Skeletal muscle tissue (tissue), 4 donors: ENCODE data around the gene SLC22A2. TPM values are rescaled to one million over a fixed set of nuclear protein-coding genes. Genes with fewer than 3 reads are reported as not detected.

ENCODE experiments used
- H3K27ac ChIP-seq: one replicate; pipeline ENCODE4 v1.7.0; 2013; ENCODE audit warnings: mild to moderate bottlenecking, low read depth, low read length, inconsistent platforms
- H3K27me3 ChIP-seq, 3 donors: one replicate each; pipeline ENCODE4 v1.7.0; 2013; ENCODE audit warnings: low read length in 3 of 3; ENCODE audit not compliant: control insufficient read depth in 3 of 3, insufficient read depth in 3 of 3
- H3K36me3 ChIP-seq, 3 donors: one replicate each; pipeline ENCODE4 v1.7.0; 2013; ENCODE audit warnings: low read length in 3 of 3; ENCODE audit not compliant: control insufficient read depth in 3 of 3, insufficient read depth in 3 of 3
- H3K4me1 ChIP-seq, 3 donors: one replicate each; pipeline ENCODE4 v1.7.0; 2013; ENCODE audit warnings: low read length in 3 of 3, mild to moderate bottlenecking in 3 of 3; ENCODE audit not compliant: control insufficient read depth in 3 of 3, insufficient read depth in 3 of 3
- H3K4me3 ChIP-seq, 3 donors: one replicate each; pipeline ENCODE4 v1.7.0; 2013; ENCODE audit warnings: low read length in 3 of 3
- H3K9ac ChIP-seq, 3 donors: one replicate each; pipeline ENCODE4 v1.7.0; 2013; ENCODE audit warnings: low read length in 3 of 3, mild to moderate bottlenecking in 3 of 3, moderate library complexity in 2 of 3, low read depth in 1 of 3
- H3K9me3 ChIP-seq, 3 donors: one replicate each; pipeline ENCODE4 v1.7.0; 2013; ENCODE audit warnings: low read length in 3 of 3; ENCODE audit not compliant: control insufficient read depth in 3 of 3
- total RNA-seq: library from RNA; depleted of rRNA; stranded (reverse); fragments of >200 nt; gene quantifications from one replicate; pipeline ENCODE4 v1.2.3, GENCODE V29; 2014
- donor health status: Osteomylitis.

SLC22A2 gene
- total RNA-seq, 1 donor from 2014 or later: not detected

DNA sequence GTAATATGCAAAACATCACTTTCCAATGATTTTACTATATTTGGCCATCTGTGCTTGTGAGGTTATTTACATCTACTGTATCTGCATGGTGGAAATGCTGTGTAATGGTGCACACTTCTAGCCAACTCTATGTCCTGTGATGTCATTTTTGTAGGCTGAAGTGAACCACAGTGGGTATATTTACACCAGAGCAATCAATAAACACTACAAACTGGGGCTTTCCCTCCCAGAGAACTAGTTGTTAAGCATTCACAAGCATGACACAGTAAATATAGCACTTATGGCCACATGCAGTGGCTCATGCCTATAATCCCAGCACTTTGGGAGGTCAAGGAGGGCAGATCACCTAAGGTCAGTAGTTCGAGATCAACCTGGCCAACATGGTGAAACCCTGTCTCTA lies 4.9 kb downstream of the SLC22A2 start:
- no peak overlapping the region for H3K4me3 ChIP-seq
- no peak overlapping the region for H3K9ac ChIP-seq
- no peak overlapping the region for H3K27ac ChIP-seq
- no peaks in the 10 kb centered on the region for H3K36me3 ChIP-seq
- no peaks in the 10 kb centered on the region for H3K4me1 ChIP-seq
- H3K9me3 ChIP-seq: no peaks in the 10 kb centered on the region
- H3K27me3 ChIP-seq: no peaks in the 10 kb centered on the region

DNA sequence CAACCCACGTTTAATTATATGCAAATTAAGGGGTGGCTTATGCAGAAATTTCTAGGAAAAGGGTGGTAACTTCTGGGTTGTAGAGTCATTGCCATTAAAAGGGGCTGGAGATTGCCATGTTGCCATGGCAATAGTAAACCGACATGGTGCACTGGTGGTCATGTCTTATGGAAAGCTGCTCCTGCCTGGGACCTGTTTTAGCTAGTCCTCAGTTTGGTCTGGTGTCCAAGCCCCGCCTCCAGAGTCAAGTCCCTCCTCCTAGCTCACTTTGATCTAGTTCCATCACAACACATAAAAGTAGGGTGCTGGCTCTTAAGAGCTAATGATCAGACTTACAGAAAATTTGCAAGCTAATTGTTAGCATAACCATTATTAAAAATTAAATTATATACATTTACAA lies 5.3 kb downstream of the SLC22A2 start:
- Histone ChIP-seq H3K36me3 (no peaks in the 10 kb centered on the region), H3K27me3 (no peaks in the 10 kb centered on the region)

DNA sequence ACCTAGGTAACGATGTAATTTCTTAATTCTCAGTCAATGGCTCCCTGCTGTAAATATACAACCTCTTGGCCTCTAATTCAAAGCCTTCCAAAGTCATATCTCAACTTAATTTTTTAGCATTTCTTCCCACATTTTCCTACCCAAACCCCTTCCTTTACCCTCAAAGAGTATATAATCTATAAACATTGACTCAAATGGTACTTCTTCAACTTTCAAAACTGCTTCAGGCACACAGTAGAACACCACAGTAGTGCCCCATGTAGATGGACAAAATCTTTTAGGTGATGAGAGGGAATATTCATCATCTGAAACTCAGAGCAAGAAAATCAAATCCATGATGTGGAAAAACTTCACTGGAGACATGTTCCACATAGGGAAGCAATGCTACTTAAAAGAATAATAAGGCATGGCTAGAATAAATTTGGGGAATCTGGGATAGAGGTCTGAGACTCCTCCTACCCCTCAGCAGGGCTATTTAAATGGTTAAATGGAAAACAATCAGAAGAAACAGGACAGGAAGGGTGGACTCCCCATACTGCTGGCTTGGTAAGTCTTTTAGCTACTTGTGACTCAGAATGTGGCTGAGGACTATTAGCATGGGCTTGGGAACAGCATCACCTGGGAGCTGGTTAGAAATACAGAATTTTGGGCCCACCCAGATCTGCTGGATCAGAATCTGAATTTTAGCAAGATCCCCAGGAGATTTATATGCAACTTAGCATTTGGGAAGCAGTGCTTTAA lies 6.4 kb downstream of the SLC22A2 start:
- H3K4me1 ChIP-seq: no peaks in the 10 kb centered on the region
- no peak overlapping the region for H3K4me3 ChIP-seq
- no peak overlapping the region for H3K9ac ChIP-seq
- H3K27ac ChIP-seq: no peak overlapping the region
- no peaks in the 10 kb centered on the region for H3K27me3 ChIP-seq
- H3K36me3 ChIP-seq: no peaks in the 10 kb centered on the region
- no peaks in the 10 kb centered on the region for H3K9me3 ChIP-seq

More for the DNA sequence above, 5.3 kb downstream of the SLC22A2 start:
- no peaks in the 10 kb centered on the region for H3K4me1 ChIP-seq
- H3K4me3 ChIP-seq: no peak overlapping the region
- H3K27ac ChIP-seq: no peak overlapping the region
- no peak overlapping the region for H3K9ac ChIP-seq
- H3K9me3 ChIP-seq: no peaks in the 10 kb centered on the region

DNA sequence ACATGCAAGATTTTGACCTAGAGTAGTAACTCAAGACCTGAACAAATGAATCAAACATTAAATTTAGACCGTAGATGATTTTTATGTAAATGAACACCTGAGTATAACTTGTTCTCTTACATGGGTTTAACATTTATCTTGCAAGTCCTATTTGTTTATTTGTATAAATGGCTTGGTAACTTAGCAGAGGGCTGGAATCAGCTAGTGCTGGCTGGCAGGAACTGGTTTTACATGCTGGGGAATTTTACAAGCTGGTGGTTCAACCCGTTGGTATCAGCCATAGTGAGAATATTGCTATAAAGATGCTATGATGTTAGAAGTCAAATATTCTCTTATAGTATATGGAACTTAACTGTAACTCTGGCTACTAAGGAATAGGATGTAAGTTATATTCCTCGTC lies 8.9 kb downstream of the SLC22A2 start:
- Histone ChIP-seq H3K9me3 (no peaks in the 10 kb centered on the region), H3K9ac (no peak overlapping the region), H3K27ac (no peak overlapping the region), H3K36me3 (no peaks in the 10 kb centered on the region), H3K27me3 (no peaks in the 10 kb centered on the region), H3K4me1 (no peaks in the 10 kb centered on the region), H3K4me3 (no peak overlapping the region)

DNA sequence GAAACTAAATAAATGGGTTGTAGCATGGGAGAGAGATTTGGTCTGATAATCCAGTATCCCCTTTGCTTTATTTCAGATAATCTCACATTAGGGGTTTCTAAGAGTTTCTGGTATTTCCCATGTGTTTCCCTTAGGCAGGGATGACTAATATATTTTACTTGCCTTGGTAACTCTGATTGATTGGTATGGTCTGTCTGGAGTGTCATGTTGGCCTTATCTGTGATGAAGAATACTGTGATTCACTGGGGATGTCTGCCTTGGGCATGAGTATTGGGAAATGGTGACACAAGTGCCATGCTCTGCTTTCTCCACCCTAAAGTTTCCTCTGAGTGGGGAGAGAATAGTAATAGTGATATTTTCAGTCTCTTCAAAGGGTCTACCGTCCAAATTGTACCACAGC lies 10.1 kb downstream of the SLC22A2 start:
- no peak overlapping the region for H3K27ac ChIP-seq
- no peaks in the 10 kb centered on the region for H3K9me3 ChIP-seq
- no peak overlapping the region for H3K4me3 ChIP-seq
- H3K27me3 ChIP-seq: no peaks in the 10 kb centered on the region
- H3K4me1 ChIP-seq: no peaks in the 10 kb centered on the region
- no peak overlapping the region for H3K9ac ChIP-seq
- no peaks in the 10 kb centered on the region for H3K36me3 ChIP-seq

GRCh38 chr6:160247457-160247883 lies 11.2 kb downstream of the SLC22A2 start:
- no peak overlapping the region for H3K27ac ChIP-seq
- H3K4me1 ChIP-seq: no peaks in the 10 kb centered on the region
- H3K36me3 ChIP-seq: no peaks in the 10 kb centered on the region
- no peaks in the 10 kb centered on the region for H3K27me3 ChIP-seq
- no peak overlapping the region for H3K4me3 ChIP-seq
- no peak overlapping the region for H3K9ac ChIP-seq
- H3K9me3 ChIP-seq: no peaks in the 10 kb centered on the region

GRCh38 chr6:160240691-160241084 lies 17.9 kb downstream of the SLC22A2 start:
- no peaks in the 10 kb centered on the region for H3K36me3 ChIP-seq
- H3K4me3 ChIP-seq: no peak overlapping the region
- H3K9me3 ChIP-seq: no peaks in the 10 kb centered on the region
- H3K27me3 ChIP-seq: no peaks in the 10 kb centered on the region
- H3K9ac ChIP-seq: no peak overlapping the region
- H3K4me1 ChIP-seq: no peaks in the 10 kb centered on the region
- no peak overlapping the region for H3K27ac ChIP-seq

DNA sequence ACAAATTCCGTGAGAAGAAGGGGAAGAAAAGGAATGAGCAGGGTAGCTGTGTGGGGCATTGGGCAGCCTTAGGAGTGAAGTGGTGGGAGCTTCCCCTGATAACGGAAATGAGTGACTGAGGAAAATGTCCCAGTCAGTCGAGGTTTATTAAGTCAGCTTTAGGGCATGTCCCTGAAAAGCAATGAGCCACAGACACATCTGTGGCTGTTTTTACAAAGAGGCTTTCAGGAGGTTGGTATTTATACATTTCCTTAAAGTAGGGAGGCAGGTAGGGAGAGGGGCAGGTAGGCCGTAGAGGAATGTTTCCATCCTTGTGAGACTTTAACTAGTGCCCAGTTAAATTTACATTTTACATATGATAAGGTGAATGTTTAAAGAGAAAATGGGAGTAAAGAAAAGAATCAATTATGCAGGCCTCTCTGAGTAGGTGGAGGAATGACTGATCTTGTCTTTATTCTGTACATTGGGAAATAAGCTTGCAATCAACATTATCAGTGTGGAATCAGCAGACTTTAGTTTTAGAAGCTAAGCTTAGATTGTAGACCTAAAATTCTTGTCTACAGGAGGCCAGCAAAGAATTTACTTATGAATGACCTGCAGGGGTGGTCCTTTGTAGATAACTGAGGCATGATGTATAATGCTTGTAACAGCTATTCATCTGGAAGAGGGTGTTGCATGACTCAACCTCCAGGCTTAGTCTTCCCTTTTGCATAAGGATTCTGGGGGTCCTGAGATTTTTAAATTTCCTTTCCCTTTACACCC lies 18.5 kb downstream of the SLC22A2 start:
- Histone ChIP-seq H3K27ac (no peak overlapping the region), H3K4me3 (no peak overlapping the region), H3K27me3 (no peaks in the 10 kb centered on the region), H3K4me1 (no peaks in the 10 kb centered on the region), H3K9me3 (no peaks in the 10 kb centered on the region), H3K9ac (no peak overlapping the region), H3K36me3 (no peaks in the 10 kb centered on the region)

DNA sequence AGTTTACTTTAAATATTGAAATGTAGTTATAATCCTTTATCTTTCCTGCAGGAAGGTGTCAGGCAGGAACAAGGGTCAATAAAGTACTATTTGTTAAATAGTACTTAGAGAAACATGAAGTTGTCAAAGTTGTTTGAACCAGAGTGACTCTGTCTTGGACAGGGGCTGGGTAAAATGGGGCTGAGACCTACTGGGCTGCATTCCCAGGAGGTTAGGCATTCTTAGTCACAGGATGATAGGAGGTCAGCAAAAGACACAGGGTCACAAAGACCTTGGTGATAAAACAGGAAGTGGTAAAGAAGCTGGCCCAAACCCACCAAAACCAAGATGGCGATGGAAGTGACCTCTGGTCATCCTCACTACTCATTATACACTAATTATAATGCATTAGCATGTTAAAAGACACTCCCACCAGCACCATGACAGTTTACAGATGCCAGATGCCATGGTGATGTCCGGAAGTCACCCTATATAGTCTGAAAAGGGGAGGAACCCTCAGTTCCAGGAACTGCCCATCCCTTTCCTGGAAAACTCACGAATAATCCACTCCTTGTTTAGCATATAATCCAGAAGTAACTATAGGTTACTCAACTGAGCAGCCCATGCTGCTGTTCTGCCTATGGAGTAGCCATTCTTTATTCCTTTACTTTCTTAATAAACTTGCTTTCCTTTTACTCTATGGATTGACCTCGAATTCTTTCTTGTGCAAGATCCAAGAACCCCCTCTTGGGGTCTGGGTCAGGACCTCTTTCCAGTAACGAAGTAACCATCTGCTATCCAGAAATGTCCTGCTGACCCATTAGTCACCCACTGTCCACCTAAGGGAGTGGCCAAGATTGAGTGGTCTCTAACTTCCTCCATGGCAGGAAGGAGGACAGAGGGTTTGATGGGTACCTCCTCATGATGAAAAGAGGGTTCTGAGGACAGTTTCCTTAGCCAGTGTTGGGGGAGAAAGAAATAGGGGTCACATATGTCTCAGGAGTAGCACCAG lies 19.6 kb downstream of the SLC22A2 start:
- no peaks in the 10 kb centered on the region for H3K27me3 ChIP-seq
- H3K9me3 ChIP-seq: no peaks in the 10 kb centered on the region
- H3K9ac ChIP-seq: no peak overlapping the region
- no peak overlapping the region for H3K27ac ChIP-seq
- H3K4me1 ChIP-seq: no peaks in the 10 kb centered on the region
- no peak overlapping the region for H3K4me3 ChIP-seq
- H3K36me3 ChIP-seq: no peaks in the 10 kb centered on the region
